Measurements from ENCODE around the gene UNKL.

DNA sequence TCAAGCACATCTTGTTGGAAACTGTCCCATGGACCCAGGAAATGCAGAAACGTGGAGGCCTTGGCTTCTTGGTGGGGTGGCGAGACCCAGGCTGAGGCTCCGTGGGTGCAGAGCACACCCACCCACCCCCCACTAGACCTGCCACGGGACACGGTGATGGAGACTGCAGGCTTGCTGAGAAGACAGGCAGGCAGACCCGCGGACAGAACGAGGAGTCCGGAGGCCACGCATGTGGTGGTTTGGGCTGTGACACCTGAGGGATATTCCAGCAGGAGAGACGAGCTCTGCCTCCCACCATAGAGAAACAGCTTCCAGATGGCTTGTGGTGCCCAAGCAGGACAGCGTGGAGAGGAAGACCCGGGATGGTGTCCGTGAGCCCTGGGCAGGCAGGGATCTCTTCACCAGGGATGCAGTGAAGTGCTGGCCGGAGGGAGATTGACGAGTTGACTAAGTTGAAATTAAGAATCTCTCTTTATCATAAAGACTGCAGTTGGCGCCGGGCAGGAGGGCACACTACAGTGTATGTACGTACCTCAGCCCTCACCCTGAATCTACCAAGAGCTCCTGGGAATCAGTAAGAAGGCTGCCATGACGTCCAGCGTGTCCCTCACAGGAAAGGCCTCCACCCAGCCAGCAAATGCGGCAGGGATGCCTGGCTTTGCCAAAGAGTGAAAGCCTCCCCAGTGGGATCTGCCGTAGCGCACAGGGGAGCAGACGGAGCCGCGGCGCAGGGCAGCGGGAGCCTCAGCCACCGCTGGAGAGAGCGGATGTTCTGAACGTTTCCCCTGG is 96.8 kb downstream of the UNKL start:
- no peak for TF ChIP-seq CTCF (conservative IDR thresholded peaks at IDR 0.05 in 1 of 2, IDR thresholded peaks at IDR 0.05 in 1 of 2; ENCODE audit: extremely low read depth in 1 of 2, insufficient read depth in 1 of 2, low read depth in 1 of 2, low read length in 2 of 2)
- TF ChIP-seq EZH2 (IDR thresholded peaks at IDR 0.05; ENCODE audit: borderline replicate concordance, low read length) = no peak
